ENCODE data around the gene PKHD1. TPM values are rescaled to one million over a fixed set of nuclear protein-coding genes. Genes with fewer than 3 reads are reported as not detected.

PKHD1 gene
- total and polyA plus RNA-seq, 2 of the 8 experiments (the other 6 are each of a cell fraction or from before 2014, with no cell fraction given) = 0.06 to 0.09 TPM

DNA sequence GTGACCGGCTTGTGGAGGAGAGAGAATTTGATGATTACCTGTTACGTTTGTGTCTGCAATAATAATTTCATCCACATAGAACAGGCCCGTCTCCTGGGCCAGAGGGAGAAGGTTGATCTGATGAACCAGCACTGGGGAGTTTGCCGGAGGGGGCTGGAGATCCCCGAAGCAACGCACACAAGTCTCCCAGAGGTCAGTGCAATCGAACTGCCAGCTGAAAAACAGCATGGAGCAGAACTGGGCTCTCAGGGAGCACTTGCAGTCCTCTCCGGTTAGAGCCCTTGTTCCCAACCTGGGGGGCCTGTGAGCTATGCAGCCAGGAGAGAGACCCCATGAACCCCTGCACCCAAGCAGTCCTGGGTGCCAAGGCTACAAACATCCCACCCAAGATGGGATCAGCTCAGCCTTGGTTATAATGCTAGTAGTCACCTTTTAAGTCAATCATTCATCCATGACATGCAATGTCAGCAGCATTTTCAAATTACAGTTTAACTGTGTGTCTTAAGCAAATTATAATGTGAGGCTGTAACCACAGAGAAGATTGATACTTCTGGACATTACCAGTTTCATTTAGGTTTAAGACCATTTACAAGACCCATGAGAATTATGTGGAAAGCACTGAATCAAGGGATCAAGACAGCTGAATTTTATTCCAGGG is 34.2 kb downstream of the PKHD1 start (continued):
- no peak for TF ChIP-seq ZNF274 (IDR thresholded peaks at IDR 0.05; ENCODE audit: borderline replicate concordance, extremely low read depth, low read length)

Measured in H1 (cell line).